KMS-11 (cell line): ENCODE results near the gene PNKD.

ENCODE experiments used
- H2AFZ ChIP-seq: fragments of 200-600 bp; sonication (generic); 2 replicates; pipeline ENCODE4 v1.6.1; 2016; ENCODE audit warnings: antibody characterized with exemption, mixed run types, low read depth
- H3K27ac ChIP-seq: fragments of 200-600 bp; sonication (generic); 2 replicates; pipeline ENCODE4 v1.6.1; 2016; ENCODE audit warnings: mild to moderate bottlenecking, mixed run types
- H3K27me3 ChIP-seq: fragments of 200-600 bp; sonication (generic); 2 replicates; pipeline ENCODE4 v1.6.1; 2017; ENCODE audit warnings: mild to moderate bottlenecking, low read depth, mixed run types, moderate library complexity; ENCODE audit not compliant: insufficient read depth
- H3K36me3 ChIP-seq: fragments of 200-600 bp; sonication (generic); 2 replicates; pipeline ENCODE4 v1.6.1; 2017; ENCODE audit warnings: mild to moderate bottlenecking, mixed run types; ENCODE audit not compliant: insufficient read depth
- H3K4me1 ChIP-seq: fragments of 200-600 bp; sonication (generic); 2 replicates; pipeline ENCODE4 v1.6.1; 2016; ENCODE audit warnings: mild to moderate bottlenecking, low read depth, mixed run types; ENCODE audit not compliant: poor library complexity, severe bottlenecking
- H3K4me2 ChIP-seq: fragments of 200-600 bp; sonication (generic); 2 replicates; pipeline ENCODE4 v1.7.0; 2016; ENCODE audit warnings: mild to moderate bottlenecking, mixed run types
- H3K4me3 ChIP-seq: fragments of 200-600 bp; sonication (generic); IDR thresholded peaks from 2 replicates; pipeline ENCODE4 v1.6.1; 2017; ENCODE audit warnings: low read depth, low read length, mixed read lengths; ENCODE audit not compliant: insufficient read depth
- H3K79me2 ChIP-seq: fragments of 200-600 bp; sonication (generic); 2 replicates; pipeline ENCODE4 v1.6.1; 2016; ENCODE audit warnings: low read depth, mixed run types; ENCODE audit not compliant: insufficient read depth
- H3K9ac ChIP-seq: fragments of 200-600 bp; sonication (generic); 2 replicates; pipeline ENCODE4 v1.6.1; 2016; ENCODE audit warnings: mild to moderate bottlenecking, mixed run types
- H4K20me1 ChIP-seq: fragments of 200-600 bp; sonication (generic); 2 replicates; pipeline ENCODE4 v1.6.1; 2016; ENCODE audit warnings: mild to moderate bottlenecking, mixed run types; ENCODE audit not compliant: insufficient read depth
- TF ChIP-seq, protein P1 (sequence below): fragments of 200-600 bp; sonication (generic); conservative IDR thresholded peaks from 2 replicates; pipeline ENCODE4 v1.6.1; 2017; ENCODE audit warnings: low read depth, mild to moderate bottlenecking, antibody characterized with exemption, low read length, moderate library complexity, mixed read lengths

The PNKD gene

DNA sequence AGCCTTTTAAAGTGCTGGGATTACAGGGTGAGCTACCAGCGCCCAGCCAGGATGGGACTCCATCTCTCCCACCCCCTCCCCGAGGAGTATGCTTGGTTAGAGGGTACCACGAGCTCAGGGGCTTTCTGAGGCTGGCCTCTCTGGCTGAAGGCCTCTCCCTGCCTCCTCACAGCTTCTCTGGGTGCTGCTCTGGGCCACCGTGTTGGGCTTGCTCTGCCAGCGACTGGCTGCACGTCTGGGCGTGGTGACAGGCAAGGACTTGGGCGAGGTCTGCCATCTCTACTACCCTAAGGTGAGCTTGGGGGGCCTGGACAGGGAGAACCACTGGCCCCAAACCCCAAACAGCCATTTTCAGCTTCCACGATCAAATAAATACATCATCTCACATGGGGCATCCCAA lies 114.7 kb downstream of the PNKD start:
- TF ChIP-seq, protein P1, sequence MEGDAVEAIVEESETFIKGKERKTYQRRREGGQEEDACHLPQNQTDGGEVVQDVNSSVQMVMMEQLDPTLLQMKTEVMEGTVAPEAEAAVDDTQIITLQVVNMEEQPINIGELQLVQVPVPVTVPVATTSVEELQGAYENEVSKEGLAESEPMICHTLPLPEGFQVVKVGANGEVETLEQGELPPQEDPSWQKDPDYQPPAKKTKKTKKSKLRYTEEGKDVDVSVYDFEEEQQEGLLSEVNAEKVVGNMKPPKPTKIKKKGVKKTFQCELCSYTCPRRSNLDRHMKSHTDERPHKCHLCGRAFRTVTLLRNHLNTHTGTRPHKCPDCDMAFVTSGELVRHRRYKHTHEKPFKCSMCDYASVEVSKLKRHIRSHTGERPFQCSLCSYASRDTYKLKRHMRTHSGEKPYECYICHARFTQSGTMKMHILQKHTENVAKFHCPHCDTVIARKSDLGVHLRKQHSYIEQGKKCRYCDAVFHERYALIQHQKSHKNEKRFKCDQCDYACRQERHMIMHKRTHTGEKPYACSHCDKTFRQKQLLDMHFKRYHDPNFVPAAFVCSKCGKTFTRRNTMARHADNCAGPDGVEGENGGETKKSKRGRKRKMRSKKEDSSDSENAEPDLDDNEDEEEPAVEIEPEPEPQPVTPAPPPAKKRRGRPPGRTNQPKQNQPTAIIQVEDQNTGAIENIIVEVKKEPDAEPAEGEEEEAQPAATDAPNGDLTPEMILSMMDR, result no peak
- Histone ChIP-seq H4K20me1 (no peaks in the 10 kb centered on the region), H3K27me3 (no peaks in the 10 kb centered on the region), H3K36me3 (no peaks in the 10 kb centered on the region), H3K79me2 (no peaks in the 10 kb centered on the region), H3K4me2 (no peak overlapping the region), H3K4me1 (no peaks in the 10 kb centered on the region), H3K9ac (no peak overlapping the region), H3K27ac (no peak overlapping the region), H2AFZ (no peak overlapping the region), H3K4me3 (no peak overlapping the region)

DNA sequence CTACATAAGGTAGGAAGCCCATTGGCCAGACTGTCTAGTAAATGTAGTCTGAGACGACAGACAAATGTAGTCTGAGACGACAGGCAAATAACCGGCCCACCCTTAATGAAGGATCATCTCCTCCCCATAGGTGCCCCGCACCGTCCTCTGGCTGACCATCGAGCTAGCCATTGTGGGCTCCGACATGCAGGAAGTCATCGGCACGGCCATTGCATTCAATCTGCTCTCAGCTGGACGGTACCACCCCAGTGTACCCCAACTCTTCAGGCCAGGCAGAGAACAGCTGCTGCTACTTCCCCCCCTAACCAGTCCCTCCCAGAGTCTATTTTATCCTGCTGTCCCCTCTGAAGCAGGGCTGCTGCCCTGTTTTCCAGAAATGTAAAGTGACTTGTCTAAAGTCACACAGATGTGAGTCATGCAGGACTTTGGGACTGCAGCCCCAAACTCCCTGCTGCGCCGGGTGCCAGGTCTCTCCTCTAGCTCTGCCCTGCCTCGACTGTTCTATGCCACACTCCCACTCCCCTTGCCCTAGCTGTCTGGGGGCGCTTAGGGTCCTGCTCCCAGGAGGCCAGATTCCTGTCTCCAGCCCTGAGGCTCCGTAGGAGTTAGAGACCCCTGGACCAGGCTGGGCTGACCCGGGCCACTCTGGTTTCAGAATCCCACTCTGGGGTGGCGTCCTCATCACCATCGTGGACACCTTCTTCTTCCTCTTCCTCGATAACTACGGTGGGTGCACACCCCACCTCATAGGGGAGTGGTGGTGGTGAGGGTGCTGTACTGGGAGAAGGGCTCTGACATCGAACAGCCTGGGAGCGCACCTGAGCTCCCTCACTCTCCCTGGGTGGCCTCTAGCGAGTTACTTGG lies 116.4 kb downstream of the PNKD start:
- no peak overlapping the region for H3K4me2 ChIP-seq
- no peaks in the 10 kb centered on the region for H3K27me3 ChIP-seq
- TF ChIP-seq, protein P1, result no peak
- H3K79me2 ChIP-seq, result no peaks in the 10 kb centered on the region
- H3K36me3 ChIP-seq, result no peaks in the 10 kb centered on the region
- H3K9ac ChIP-seq, result no peak overlapping the region
- no peak overlapping the region for H3K27ac ChIP-seq
- no peaks in the 10 kb centered on the region for H3K4me1 ChIP-seq
- no peaks in the 10 kb centered on the region for H4K20me1 ChIP-seq
- no peak overlapping the region for H3K4me3 ChIP-seq
- no peak overlapping the region for H2AFZ ChIP-seq

DNA sequence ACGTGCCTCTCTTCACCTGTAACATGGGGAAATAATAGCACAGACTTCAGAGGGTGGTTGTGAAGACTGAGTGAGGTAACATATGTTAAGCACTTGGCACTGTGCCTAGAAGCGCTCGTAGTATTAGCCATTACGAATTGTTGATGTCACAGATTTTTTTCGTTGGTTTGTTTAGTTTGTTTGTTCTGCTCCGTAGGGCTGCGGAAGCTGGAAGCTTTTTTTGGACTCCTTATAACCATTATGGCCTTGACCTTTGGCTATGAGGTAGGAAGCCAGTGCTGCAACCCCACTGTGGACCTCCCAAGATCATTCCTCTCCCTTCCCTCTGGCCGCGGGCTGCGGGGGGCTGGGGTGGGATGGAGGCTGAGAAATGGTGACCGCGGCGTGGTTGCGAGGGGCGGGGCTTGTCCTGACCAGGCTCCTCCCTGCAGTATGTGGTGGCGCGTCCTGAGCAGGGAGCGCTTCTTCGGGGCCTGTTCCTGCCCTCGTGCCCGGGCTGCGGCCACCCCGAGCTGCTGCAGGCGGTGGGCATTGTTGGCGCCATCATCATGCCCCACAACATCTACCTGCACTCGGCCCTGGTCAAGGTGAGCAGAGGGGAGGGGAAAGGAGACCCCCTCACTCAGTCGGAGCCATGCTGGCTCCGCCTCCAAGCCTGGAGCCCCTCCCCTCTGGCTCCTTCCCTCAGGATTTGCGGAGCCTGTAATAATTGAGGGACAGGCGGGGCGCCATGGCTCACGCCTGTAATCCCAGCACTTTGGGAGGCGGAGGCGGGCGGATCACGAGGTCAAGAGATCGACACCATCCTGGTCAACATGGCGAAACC lies 117.3 kb downstream of the PNKD start:
- no peak overlapping the region for H3K4me2 ChIP-seq
- no peaks in the 10 kb centered on the region for H3K36me3 ChIP-seq
- H3K4me3 ChIP-seq, result no peak overlapping the region
- no peaks in the 10 kb centered on the region for H3K27me3 ChIP-seq
- no peak overlapping the region for H3K9ac ChIP-seq
- no peak overlapping the region for H3K27ac ChIP-seq
- no peak overlapping the region for H2AFZ ChIP-seq
- no peaks in the 10 kb centered on the region for H3K4me1 ChIP-seq
- TF ChIP-seq, protein P1, result no peak
- H3K79me2 ChIP-seq, result no peaks in the 10 kb centered on the region
- no peaks in the 10 kb centered on the region for H4K20me1 ChIP-seq

DNA sequence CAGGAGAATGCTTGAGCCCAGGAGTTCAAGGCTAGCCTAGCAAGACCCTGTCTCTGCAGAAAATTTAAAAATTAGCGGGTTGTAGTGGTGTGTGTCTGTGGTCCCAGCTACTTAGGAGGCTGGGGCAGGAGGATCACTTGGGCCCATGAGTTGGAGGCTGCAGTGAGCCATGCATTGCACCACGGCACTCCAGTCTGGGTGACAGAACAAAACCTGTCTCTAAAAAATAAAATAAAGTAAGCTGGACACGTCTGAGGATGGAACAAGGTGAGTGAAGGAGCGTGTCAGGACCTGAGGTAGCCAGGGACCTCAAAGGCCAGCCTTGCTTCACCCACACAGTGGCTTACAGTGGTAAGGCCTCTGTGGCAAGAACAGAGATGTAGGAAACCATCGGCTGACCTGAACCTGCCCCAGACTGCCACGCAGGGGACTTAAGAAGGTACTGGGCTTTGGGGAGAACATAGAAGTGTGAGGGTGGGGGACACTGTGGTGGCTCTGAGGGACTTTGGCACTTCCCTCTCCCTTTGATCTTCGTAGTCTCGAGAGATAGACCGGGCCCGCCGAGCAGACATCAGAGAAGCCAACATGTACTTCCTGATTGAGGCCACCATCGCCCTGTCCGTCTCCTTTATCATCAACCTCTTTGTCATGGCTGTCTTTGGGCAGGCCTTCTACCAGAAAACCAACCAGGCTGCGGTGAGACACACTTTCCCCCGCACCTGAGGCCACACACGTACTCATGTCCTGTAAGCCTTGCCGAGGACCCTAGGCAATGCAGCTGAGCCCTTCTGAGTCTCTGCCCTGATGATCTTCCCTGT lies 119.2 kb downstream of the PNKD start:
- no peak overlapping the region for H3K4me2 ChIP-seq
- H3K4me1 ChIP-seq, result peaks cover under 1% of the 10 kb centered on the region
- no peaks in the 10 kb centered on the region for H4K20me1 ChIP-seq
- H3K27me3 ChIP-seq, result no peaks in the 10 kb centered on the region
- TF ChIP-seq, protein P1, result no peak
- H3K79me2 ChIP-seq, result no peaks in the 10 kb centered on the region
- no peak overlapping the region for H3K4me3 ChIP-seq
- H3K27ac ChIP-seq, result no peak overlapping the region
- no peaks in the 10 kb centered on the region for H3K36me3 ChIP-seq
- H3K9ac ChIP-seq, result no peak overlapping the region
- H2AFZ ChIP-seq, result no peak overlapping the region
